MG63 (cell line): Measurements from ENCODE around the gene AANAT. TPM values are rescaled to one million over a fixed set of nuclear protein-coding genes. Genes with fewer than 3 reads are reported as not detected.
"Not testable (repeated sequence)": the region's sequence is repeated elsewhere in the genome, so short reads cannot be mapped to it uniquely, and the experiment has no call there.

Source experiments
- DNase-seq: peaks from one replicate; pipeline ENCODE4 v3.0.0-alpha.2; 2020
- H3K27me3 ChIP-seq: fragments of 250-450 bp; sonication (Bioruptor Pico); 2 replicates; pipeline ENCODE4 v1.5.1; 2020; ENCODE audit warnings: mild to moderate bottlenecking, moderate library complexity
- H3K36me3 ChIP-seq: fragments of 250-450 bp; sonication (Bioruptor Pico); 2 replicates; pipeline ENCODE4 v1.5.1; 2020; ENCODE audit warnings: mild to moderate bottlenecking, moderate library complexity
- H3K4me3 ChIP-seq: fragments of 250-450 bp; sonication (Bioruptor Pico); 2 replicates; pipeline ENCODE4 v1.5.1; 2020; ENCODE audit warnings: mild to moderate bottlenecking, moderate library complexity
- H3K9me3 ChIP-seq: fragments of 250-450 bp; sonication (Bioruptor Pico); 2 replicates; pipeline ENCODE4 v1.5.1; 2020; ENCODE audit warnings: mild to moderate bottlenecking, moderate library complexity
- total RNA-seq: library from RNA; depleted of rRNA; stranded (reverse); fragments of >200 nt; shearing (Covaris generic); gene quantifications from 2 replicates; pipeline ENCODE4 v1.2.3, GENCODE V29; 2014; ENCODE audit warnings: low replicate concordance; rRNA removed

AANAT gene
- total RNA-seq, 1 experiment from 2014 or later: not detected

DNA sequence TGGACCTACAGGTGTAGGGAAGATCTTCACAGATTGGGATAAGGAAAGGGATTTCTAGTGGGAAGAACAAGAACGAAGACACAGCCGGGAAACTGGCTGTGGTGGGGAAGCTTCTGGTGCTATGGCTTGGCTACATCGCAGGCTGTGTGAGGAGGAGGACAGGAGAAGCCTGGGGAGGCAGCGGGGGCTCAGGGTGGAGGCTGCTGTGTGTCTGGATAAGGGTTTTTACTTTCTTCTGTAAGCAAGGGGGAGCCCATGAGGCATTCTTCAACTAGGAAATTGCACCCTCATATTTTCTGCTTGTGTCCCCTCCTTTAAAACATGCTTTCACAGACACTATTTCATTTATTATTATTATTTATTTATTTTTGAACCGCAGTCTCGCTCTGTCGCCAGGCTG, 36.7 kb downstream of the AANAT start:
- H3K27me3 ChIP-seq: no peaks in the 10 kb centered on the region
- H3K4me3 ChIP-seq: no peak overlapping the region
- H3K9me3 ChIP-seq: no peaks in the 10 kb centered on the region
- DNase-seq: peak; percentile 28
- H3K36me3 ChIP-seq: 0 out of 2 replicates have a peak, but pooled peaks cover 2% of the 10 kb centered on the region

DNA sequence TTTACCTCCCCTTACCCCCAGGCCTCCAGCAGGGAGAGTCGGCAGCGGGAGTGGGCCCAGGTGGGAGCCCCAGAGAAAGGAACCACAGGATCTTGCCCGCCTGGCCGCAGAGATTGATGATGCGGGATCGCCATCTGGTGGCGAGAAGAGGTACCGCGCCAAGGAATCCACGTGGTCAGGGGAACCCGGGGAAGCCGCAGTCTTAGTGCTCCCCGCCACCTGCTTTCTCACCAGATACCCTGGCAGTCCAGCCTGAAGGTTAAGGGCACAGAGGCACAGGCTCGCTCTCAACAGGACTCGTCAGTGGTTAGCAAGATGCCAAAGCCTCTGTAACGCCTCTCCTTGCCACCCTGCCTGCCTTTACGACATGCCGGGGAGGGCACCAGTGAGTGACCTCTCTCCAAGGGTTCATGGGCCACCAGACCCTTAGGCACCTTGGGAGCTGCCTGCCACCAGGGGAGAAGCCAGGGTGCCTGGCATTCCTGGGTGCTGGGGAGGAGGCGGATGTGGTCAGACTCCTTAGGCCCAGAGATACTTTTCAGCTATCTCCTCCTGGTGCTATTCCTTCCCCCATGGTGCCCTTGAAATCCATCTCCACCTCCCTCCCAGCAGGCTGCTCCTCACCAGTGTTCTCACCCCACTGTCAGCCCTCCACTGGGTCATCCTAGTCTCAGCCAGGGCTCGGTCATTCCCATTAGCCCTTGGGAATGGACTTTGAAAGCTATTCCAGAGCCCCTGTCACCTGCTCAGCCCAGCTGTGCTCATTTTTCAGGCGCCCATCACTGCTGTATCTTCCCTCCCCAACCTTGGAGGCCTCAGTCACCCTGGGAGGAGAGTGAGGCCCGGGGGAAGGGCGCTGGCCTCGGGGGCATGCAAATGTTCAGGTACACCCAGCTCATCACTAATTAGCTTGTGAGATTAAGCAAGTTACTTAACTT, 39.3 kb downstream of the AANAT start:
- H3K27me3 ChIP-seq: no peaks in the 10 kb centered on the region
- peak; percentile 62 for DNase-seq
- H3K4me3 ChIP-seq: no peak overlapping the region
- no peaks in the 10 kb centered on the region for H3K9me3 ChIP-seq
- no peaks in the 10 kb centered on the region for H3K36me3 ChIP-seq

DNA sequence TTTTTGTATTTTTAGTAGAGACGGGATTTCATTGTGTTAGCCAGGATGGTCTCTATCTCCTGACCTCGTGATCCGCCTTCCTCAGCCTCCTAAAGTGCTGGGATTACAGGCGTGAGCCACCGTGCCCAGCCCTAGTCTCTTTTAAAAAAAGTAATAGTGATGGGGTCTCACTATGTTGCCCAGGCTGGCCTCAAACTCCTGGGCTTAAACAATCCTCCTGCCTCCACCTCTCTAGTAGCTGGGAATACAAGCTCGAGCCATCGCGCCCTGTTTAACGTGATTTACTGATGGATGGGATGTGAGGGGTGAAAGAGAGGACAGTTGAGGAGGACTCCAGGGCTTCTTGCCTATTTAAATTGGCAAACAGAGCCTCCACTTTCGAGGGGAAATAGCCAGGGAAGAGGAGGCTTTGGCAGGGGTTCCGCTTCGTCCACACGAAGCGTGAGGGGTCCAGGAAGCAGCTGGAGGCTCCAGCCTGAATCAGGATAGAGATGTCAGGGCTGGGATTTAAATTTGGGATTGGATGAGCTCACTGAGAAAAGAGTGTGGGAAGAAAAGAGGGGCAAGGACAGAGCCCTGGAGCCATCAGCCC, 41.2 kb downstream of the AANAT start:
- DNase-seq, H3K9me3 ChIP-seq, H3K27me3 ChIP-seq: not testable (repeated sequence)

DNA sequence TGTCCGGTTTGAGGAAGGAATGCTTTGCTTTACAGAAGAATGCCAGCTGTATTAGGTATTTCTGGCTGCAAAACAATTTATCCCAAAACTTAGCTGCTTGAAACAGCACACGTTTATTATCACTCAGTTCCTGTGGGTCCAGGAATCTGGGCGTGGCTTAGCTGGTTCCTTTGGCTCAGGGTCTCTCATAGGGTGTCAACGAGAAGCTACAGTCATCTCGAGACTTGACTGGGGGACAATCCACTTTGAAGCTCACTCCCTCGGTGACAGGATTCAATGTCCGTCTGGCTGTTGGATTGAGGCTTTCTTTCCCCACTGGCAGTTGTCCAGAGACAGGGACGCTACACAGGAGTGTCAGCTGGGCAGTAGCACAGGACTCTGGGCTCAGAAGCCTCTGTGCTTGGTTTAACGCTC, 43.4 kb downstream of the AANAT start:
- Histone ChIP-seq H3K36me3 (no peaks in the 10 kb centered on the region), H3K4me3 (no peak overlapping the region)
- DNase-seq: peak; percentile 30

More for the DNA sequence above, 41.2 kb downstream of the AANAT start:
- H3K4me3 ChIP-seq, H3K36me3 ChIP-seq: not testable (repeated sequence)

DNA sequence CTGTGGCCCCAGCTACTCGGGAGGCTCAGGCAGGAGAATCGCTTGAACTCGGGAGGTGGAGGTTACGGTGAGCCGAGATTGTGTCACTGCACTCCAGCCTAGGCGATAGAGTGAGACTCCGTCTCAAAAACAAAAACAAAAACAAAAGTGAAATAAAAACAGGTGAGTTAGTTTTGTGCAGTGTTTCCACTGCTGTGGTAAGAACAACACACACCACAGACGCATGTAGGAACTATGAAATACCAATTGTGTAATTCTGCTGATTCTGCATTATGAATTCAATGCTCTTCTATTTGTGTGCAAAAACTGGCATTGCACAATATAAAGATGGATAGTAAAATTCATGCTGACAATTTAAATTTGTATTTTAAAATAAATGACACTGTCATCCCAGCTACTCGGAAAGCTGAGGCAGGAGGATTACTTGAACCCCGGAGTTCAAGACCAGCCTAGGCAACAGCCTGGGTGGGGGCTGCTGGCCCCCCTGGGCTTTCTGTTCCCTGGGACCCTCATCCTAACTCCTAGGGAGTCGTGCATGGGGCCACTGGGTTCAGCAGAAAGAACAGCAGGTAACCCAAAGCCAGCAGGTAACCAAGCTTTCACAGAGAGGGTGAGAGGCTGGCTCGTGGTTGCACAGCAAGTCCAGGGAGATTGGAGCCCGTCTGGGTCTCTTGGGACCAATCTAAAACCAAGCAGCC, 44.4 kb downstream of the AANAT start:
- DNase-seq: no peak
- no peaks in the 10 kb centered on the region for H3K36me3 ChIP-seq
- H3K9me3 ChIP-seq: no peaks in the 10 kb centered on the region
- H3K27me3 ChIP-seq: no peaks in the 10 kb centered on the region
- H3K4me3 ChIP-seq: no peak overlapping the region

More for the DNA sequence above, 43.4 kb downstream of the AANAT start:
- Histone ChIP-seq H3K27me3 (no peaks in the 10 kb centered on the region), H3K9me3 (no peaks in the 10 kb centered on the region)

DNA sequence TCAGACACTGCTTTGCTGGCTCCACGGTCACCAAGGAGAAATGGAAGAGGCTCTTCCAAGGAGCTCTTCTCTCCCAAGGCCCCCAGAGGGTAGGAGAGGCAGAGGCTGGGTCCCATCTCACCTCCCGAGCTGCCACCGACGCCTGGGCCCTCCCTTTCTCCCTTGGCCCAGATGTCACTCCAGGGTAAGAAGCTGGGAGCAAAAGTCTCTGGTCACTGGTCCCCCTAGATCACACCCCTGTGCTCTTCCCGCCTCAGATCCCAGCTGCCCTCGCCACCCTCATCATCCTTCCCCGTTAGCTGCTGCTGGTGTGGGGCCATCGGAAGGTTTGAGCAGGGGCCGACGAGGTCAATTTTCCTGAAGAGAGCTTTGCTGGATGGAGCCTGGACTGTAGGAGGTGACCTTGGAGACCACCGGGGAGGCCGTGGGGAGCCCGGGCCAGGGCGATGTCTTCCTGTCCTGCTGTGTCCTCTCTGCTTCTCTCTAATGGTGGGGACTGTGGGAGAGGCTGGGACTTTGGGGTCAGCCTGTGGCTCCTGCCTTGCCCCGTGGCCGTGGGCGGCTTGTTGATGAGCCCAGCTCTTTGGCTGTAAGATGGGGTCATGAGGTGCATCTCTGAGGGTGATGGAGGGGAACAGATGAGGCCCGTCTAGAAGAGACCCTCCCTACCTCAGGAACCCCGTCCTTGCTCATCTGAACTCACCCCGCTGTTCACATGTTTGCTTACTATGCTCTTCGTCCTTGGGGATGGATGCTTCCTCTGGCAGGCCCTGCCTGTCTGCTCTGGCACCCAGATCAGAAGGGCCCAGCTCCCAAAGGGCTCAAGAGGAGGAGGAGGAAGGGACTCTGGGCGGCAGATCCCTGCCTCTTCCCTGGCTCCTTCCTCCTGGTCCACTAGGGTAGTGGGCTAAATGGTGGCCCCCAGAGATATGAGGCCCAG, 45.2 kb downstream of the AANAT start:
- DNase-seq: no peak
- Histone ChIP-seq H3K27me3 (no peaks in the 10 kb centered on the region), H3K36me3 (no peaks in the 10 kb centered on the region), H3K9me3 (no peaks in the 10 kb centered on the region), H3K4me3 (no peak overlapping the region)

DNA sequence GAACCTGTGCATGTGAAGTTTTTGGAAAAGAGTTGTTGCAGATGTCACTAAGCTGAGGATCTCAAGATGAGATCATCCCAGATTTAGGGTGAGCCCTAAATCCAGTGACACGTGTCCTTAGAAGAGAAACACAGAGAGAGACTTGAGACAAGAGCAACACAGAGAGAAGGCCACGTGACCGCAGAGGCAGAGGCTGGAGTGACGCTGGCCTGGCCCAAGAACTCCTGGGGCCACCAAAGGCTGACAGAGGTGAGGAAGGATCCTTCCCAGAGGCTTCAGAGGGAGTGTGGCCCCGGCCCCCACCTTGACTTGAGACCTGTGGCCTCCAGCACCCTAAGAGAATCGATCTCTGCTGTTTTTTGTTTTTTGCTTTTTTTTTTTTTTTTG, 45.9 kb downstream of the AANAT start:
- no peaks in the 10 kb centered on the region for H3K9me3 ChIP-seq
- H3K27me3 ChIP-seq: no peaks in the 10 kb centered on the region
- no peaks in the 10 kb centered on the region for H3K36me3 ChIP-seq
- DNase-seq: no peak
- no peak overlapping the region for H3K4me3 ChIP-seq

DNA sequence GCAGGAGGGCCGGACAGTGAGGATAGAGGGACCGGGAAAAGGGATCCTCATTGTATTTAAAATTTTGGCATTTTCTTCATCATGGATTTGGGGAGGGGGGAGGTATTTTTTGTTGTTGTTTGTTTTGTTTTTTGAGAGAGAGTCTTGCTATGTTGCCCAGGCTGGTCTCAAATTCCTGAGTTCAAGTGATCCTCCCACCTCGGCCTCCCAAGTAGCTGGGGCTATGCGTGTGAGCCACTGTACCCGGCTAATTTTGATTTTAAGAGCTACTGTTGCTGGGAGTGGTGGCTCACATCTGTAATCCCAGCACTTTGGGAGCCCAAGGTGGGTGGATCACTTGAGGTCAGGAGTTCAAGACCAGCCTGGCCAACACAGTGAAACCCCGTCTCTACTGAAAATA, 47.0 kb downstream of the AANAT start:
- not testable (repeated sequence) for H3K36me3 ChIP-seq, DNase-seq, H3K4me3 ChIP-seq, H3K9me3 ChIP-seq, H3K27me3 ChIP-seq

DNA sequence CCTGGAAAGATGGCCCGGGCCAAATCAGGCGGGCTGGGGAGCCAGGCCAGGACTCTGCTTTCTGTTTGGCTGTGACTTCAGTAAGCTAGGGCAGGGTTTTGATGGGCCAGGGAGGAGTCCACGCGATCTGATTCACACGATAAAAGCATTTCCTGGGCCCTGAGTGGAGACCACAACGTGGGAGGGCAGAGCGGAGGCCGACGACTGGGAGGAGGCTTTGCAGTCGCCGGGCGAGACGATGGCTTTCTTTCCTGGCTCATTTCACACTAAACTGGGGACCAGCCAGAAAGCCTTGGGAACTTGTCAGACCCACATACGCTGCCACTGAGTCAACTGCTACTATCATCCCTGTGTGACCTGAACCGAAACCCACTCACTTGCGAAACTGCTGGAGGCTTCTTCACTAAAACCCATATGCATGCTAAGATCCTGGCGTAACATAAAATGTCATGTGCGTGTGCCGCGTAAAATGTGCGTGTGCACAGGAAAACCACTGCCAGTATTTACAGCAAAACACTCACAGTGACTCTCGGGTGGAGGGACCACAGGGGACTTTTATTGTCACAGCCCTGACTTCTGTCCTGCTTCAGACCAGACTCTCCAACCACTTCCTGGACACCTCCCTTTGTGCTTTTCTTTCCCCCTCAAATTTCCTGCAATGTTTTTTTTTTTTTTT, 48.0 kb downstream of the AANAT start:
- Histone ChIP-seq H3K27me3 (no peaks in the 10 kb centered on the region), H3K36me3 (no peaks in the 10 kb centered on the region), H3K9me3 (no peaks in the 10 kb centered on the region), H3K4me3 (0 out of 2 replicates have a peak overlapping the region, but pooled peaks have one; percentile 5)
- peak; percentile 92 for DNase-seq

DNA sequence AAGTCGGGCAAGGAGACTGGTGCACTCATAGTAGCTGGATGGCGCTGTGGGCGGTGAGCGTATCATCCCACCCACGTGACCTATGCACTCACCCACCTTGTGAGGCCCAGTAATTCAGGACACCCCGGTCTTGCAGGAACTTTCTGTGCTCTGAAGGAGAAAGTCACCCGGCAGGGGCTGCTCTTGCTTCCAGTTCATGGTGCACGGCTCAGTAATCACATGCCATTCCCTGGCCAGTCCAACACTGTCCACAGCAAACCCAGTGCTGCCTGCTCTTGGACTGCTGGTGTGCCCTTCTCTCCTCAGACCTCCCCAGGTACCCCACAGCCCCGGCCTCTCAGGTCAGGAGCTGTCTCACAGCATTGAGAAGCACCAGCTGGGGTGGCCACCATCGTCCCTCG, 50.2 kb downstream of the AANAT start:
- H3K36me3 ChIP-seq: no peaks in the 10 kb centered on the region
- H3K27me3 ChIP-seq: no peaks in the 10 kb centered on the region

DNA sequence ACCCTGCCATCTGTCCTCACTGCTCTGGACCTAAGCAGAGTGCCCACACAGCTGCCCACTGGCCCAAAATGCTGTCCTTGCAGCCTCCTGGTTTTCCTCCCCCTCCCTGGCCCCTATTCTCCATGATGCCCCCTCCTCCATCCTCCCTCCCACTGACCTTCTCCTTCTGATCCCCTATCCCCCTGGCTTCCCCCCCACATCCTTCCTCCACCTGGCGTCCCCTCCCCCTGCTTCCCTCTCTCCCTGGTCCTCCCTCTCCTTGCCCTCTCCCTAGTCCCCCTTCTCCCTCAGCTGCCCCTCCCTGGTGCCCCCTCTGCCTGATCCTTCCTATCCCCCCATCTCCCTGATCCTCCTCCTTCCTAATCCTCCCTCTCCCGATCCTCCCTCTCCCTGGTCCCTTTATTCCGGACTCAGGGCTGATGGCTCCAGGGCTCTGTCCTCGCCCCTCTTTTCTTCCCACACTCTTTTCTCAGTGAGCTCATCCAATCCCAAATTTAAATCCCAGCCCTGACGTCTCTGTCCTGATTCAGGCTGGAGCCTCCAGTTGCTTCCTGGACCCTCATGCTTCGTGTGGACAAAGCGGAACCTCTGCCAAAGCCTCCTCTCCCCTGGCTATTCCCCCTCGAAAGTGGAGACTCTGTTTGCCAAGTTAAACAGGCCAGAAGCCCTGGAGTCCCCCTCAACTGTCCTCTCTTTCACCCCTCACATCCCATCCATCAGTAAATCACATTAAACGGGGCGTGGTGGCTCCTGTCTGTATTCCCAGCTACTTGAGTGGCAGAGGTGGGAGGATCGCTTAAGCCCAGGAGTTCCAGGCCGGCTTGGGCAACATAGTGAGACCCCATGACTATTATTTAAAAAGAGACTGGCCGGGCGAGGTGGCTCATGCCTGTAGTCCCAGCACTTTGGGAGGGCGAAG, 51.9 kb downstream of the AANAT start:
- DNase-seq: no peak
- H3K27me3 ChIP-seq: no peaks in the 10 kb centered on the region

More for the DNA sequence above, 50.2 kb downstream of the AANAT start:
- Histone ChIP-seq H3K9me3 (no peaks in the 10 kb centered on the region), H3K4me3 (no peak overlapping the region)
- DNase-seq: no peak

More for the DNA sequence above, 51.9 kb downstream of the AANAT start:
- Histone ChIP-seq H3K9me3 (no peaks in the 10 kb centered on the region), H3K4me3 (no peak overlapping the region), H3K36me3 (no peaks in the 10 kb centered on the region)

Other genes starting within 250 kb of the AANAT start
- 0.40 and 0.94 TPM in 2 replicates for gene RNF157, start 227.1 kb upstream of the AANAT start, total RNA-seq
- gene UBALD2, start 202.3 kb upstream of the AANAT start, total RNA-seq: 1.2 and 7.0 TPM in 2 replicates
- gene QRICH2, start 159.3 kb upstream of the AANAT start, total RNA-seq: 0.92 and 3.4 TPM in 2 replicates
- 64.7 and 72.1 TPM in 2 replicates for gene PRPSAP1, start 113.7 kb upstream of the AANAT start, total RNA-seq
- gene SPHK1, start 83.0 kb upstream of the AANAT start, total RNA-seq: 17.7 and 25.1 TPM in 2 replicates
- gene UBE2O, start 14.5 kb upstream of the AANAT start, total RNA-seq: 19.7 and 32.7 TPM in 2 replicates
- 5.9 and 20.9 TPM in 2 replicates for gene RHBDF2, start 33.8 kb downstream of the AANAT start, total RNA-seq
- gene CYGB, start 70.1 kb downstream of the AANAT start, total RNA-seq: 7.6 and 14.0 TPM in 2 replicates
- gene PRCD, start 72.4 kb downstream of the AANAT start, total RNA-seq: 1.2 TPM in 1 of 2 replicates, not detected in the other
- 0.15 and 0.30 TPM in 2 replicates for gene ST6GALNAC2, start 118.3 kb downstream of the AANAT start, total RNA-seq
- gene ST6GALNAC1, start 176.2 kb downstream of the AANAT start, total RNA-seq: not detected in 2 replicates
- gene MXRA7, start 243.4 kb downstream of the AANAT start, total RNA-seq: 53.8 and 65.4 TPM in 2 replicates